NCI-H526 (cell line): ENCODE data around the gene EEF2.
"Not testable (repeated sequence)": the region's sequence is repeated elsewhere in the genome, so short reads cannot be mapped to it uniquely, and the experiment has no call there.

Experiments used
- DNase-seq, 2 experiments: peaks; one replicate each; lab custom pipeline; 2025; lab: John Stamatoyannopoulos, UW

EEF2 gene

DNA sequence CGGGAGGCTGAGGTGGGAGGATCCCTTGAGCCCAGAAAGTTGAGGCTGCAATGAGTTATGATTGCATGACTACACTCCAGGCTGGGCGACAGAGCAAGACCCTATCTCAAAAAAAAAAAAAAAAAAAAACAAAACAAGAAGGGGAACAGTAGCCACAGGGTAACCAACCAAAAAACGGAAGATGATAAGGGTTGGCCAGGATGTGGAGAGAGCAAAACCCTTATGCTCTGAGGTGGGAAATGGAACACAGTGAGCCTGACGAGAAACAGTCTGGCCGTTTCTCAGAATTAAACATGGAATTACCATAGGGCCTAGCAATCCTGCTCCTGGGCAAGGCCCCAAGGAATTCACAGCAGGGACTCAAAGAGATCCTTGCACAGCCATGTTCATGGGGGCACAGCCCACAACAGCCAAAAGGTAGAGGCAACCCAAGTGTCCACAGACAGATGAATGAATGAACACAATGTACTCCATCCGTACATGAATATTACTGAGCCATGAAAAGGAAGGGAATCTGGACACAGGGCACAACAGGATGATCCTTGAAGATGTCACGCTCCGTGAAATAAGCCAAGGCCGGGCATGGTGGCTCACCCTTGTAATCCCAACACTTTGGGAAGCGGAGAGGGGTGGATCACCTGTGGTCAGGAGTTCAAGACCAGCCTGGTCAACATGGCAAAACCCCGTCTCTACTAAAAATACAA is 41.1 kb downstream of the EEF2 start:
- no peak for DNase-seq

DNA sequence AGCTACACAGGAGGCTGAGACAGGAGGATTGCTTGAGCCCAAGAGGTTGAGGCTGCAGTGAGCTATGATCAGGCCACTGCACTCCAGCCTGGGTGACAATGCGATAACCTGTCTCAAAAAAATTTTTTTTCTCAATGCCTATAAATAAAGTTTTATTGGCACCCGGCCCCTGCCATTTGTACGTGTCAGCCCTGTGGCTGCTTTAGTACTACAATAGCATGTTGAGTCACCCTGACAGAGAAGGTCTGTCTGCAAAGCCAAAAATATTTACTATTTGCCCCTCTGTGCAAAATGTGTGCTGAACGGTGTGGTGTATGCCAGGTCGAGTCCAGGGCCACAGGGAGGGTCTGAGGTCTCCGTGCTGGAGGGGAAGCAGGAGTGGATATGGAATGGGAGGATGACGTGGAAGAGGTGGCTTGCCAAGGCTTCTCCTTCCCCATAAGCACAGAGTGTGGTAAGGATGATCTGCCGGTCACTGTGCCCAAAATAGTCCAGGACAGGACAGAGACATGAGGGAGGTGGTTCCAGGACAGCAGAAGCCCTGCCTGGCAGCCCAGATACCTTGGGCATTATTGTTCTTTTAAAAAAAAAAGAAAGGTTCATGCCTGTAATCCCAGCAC is 42.4 kb downstream of the EEF2 start:
- DNase-seq, result no peak

DNA sequence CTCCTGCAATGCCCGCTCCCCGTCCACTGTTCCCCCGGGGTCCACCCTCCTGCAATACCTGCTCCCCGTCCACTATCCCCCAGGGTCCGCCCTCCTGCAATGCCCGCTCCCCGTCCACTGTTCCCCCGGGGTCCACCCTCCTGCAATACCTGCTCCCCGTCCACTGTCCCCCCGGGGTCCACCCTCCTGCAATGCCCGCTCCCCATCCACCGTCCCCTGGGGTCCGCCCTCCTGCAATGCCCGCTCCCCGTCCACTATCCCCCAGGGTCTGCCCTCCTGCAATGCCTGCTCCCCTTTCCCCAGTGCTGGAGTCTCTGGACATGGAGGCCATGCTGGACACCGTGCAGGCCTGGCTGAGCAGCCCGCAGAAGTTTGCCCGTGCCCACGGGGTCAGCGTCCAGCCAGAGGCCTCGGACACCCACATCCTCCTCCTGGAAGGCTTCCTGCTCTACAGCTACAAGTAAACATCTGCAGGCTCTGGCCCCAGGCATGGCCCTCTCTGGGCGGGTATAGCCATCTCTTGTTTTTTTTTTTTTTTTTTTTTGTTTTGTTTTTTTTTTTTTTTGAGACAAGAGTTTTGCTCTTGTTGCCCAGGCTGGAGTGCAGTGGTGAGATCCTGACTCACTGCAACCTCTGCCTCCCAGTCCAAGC is 46.8 kb downstream of the EEF2 start:
- DNase-seq, result not testable (repeated sequence)

DNA sequence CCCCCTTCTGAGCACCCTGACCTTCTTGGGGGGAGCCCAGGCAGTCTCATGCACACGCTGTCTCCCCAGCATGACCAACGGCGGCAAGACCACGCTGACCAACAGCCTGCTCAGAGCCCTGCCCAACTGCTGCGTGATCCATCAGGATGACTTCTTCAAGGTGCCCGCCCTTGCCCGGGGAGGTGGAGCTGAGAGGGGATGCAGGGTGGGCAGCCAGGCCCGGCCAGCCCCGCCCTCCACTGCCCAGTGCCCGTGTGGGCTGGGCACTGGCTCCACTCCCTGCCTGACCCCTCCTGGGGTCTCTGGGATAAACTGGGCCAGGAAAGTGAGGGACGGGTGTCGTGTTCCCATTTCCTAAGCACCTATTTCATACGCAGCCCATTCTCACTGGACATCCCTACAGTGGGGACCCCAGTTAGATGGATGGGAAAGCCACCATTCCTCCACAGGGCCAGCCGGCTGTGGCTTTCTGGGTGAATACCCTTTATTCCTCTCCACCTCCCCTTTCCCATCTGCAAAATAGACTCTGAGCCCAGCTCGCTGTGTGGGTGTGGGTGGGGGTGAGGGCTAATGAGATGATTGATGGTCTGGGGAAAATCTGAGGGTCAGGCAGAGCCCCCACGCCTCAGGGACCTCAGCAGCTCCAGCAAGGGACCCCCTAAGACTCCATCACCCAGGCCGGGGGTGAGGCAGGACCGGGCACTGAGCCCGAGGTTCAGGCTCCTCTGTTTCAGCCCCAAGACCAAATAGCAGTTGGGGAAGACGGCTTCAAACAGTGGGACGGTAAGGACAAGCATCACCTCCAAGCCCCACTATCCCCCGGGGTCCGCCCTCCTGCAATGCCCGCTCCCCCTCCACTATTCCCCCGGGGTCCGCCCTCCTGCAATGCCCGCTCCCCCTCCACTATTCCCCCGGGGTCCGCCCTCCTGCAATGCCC is 48.5 kb downstream of the EEF2 start:
- DNase-seq, result peak in 1 of 2 experiments; percentile 8

DNA sequence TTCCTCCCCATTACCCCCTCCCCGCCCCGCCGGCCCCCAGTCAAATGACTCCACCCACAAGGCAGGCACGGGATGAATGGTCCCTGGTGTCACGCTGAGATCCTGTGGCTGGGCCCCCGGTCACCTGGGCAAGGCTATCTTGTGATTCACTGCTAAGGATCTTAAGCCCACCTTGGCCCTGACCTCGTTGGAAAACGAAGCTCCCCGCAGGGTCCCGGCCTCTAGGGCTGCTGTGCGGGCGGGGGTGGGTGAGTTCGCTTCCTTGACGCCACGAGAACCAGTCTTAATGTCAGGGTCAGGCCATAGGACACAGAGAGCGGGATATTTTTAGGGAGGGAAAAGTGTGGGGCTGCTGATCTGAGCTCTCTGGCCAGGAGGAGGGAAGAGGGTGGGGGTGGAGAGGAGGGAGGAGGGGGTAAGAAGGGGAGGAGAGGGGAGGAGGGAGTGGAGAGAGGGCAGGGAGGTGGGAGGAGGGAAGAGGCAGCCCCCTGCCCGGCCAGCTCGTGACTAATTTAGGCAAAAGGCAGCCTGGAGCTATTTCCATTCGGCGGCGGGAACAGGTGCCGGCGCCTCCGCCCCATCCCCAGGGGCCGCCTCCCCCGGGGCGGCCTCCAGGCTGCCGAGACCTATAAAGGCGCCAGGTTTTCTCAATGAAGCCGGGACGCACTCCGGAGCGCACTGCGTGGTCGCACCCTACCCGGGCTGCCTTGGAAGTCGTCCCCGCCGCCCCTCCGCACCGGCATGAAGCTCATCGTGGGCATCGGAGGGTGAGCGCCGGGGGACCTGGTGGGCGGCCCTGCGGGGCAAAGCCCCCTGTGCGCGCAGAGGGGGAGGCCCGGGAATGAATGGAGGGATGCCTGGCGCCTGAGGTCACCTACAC is 52.1 kb downstream of the EEF2 start, which contains the start of gene NMRK2:
Gene NMRK2 (plus strand): TSS at position 139 of the 880 bp plus-strand sequence. CDS start 603 bp downstream, at position 742.
- DNase-seq, result peak in 1 of 2 experiments; percentile 41

DNA sequence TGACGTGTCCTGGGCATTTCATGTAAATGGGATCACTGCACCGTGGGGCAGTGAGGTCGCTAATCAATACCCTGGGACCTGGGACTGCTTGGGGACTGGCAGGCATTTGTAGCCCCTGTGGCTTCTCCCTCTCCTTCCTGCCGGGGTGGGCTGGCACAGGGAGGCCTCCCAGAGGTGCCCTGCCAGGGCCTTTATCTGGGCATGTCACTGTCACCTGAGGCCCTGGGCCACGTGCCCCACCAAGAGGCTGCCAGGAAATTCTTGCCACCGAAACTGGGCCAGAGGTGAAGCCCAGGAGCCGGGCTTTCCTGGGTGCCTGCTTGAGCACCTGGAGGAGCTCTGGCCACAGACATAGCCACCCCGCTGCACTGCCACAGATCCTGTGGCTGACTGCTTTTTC is 54.2 kb downstream of the EEF2 start:
- no peak for DNase-seq
